ENCODE data around the gene RAD21L1.

GRCh38 chr20:1209447-1210387 is 16.1 kb upstream of the RAD21L1 start:
- peak; percentile 33 for TF ChIP-seq CTCF (IDR thresholded peaks at IDR 0.05)
- no peak for TF ChIP-seq EZH2 (IDR thresholded peaks at IDR 0.05)
- no peak for TF ChIP-seq EZH2phosphoT487 (IDR thresholded peaks at IDR 0.05)
